OCI-LY7 (cell line): Measurements from ENCODE around the gene AMPD3.

Source experiments
- CTCF ChIP-seq: fragments of 200-600 bp; sonication (generic); conservative IDR thresholded peaks from 2 replicates; pipeline ENCODE4 v1.5.1; 2014; ENCODE audit warnings: mild to moderate bottlenecking, antibody characterized with exemption, low read length, moderate library complexity, mixed read lengths
- EZH2phosphoT487 ChIP-seq: fragments of 200-600 bp; sonication (generic); IDR thresholded peaks from 2 replicates; pipeline ENCODE4 v1.6.1; 2018; ENCODE audit warnings: low read depth, borderline replicate concordance, mild to moderate bottlenecking, mixed run types, antibody characterized with exemption, low read length, moderate library complexity, mixed read lengths

GRCh38 chr11:10490032-10490397, 35.0 kb downstream of the AMPD3 start:
- TF ChIP-seq CTCF (no peak), EZH2phosphoT487 (no peak)
